ENCODE data around the gene CHKA. TPM values are rescaled to one million over a fixed set of nuclear protein-coding genes. Genes with fewer than 3 reads are reported as not detected.

CHKA gene
- total RNA-seq (10 to 100 TPM in 2 of 5 donors, 1 to 10 TPM in 3; 4.4 to 19.4 (median 7.6) TPM), total RNA-seq (4.3 to 64.2 (median 10.1) reads per million in 29 experiments)
- total RNA-seq (2013): 3.5 TPM

GRCh38 chr11:68121067-68121899 lies at the start of gene CHKA:
Gene CHKA, minus strand, starts transcription at chr11:68121388. Its CDS starts 211 bp downstream, at chr11:68121177.
- Mint-ChIP-seq H3K4me1 (peaks cover 9 to 11% (median 10%) of the 10 kb centered on the region in 3 donors), H3K4me3 (peak within 1 kb of the TSS; percentile 76 to 82 (median 81)), H3K9me3 (no peaks in the 10 kb centered on the region), H3K27ac (peak within 1 kb of the TSS in 1 of 2 donors; percentile 78), H3K36me3 (no peaks in the 10 kb centered on the region), H3K27me3 (no peaks in the 10 kb centered on the region)
- Histone ChIP-seq H3K4me3 (ENCODE audit: control insufficient read depth in 1 of 2, extremely low read depth in 1 of 2, low read length in 1 of 2) (peak within 1 kb of the TSS; percentile 66 to 68), H3K36me3 (ENCODE audit: control insufficient read depth in 2 of 2, extremely low read depth in 1 of 2, insufficient read depth in 1 of 2, low read length in 1 of 2) (no peaks in the 10 kb centered on the region), H3K27ac (ENCODE audit: low read length) (no peak within 1 kb of the TSS), H3K27me3 (replicated peaks in 1 of 2; ENCODE audit: control insufficient read depth in 2 of 2, extremely low read depth in 1 of 2, insufficient read depth in 2 of 2, low read length in 1 of 2) (peaks cover 0 to 3% of the 10 kb centered on the region in 2 experiments), H3K9me3 (no peaks in the 10 kb centered on the region), H3K4me1 (ENCODE audit: control insufficient read depth in 1 of 2, extremely low read depth in 1 of 2, insufficient read depth in 2 of 2, low read length in 2 of 2) (peaks cover 4 to 19% of the 10 kb centered on the region in 2 experiments)
- ChIA-PET CTCF (interaction anchor here in 1 of 2 donors (0.6 kb wide), 1 partner anchor 87 kb away, joined by 4 read pairs; no protein-coding TSS in a partner anchor), POLR2A (no interaction called here)
- DNase-seq (peak; percentile 59 to 91 (median 73)), ATAC-seq (replicated peaks in 1 of 4) (peak; percentile 84 to 94 (median 92))
- WGBS (ENCODE audit: insufficient coverage): under 1% methylated on average over 106 of the region's 107 CpGs

GRCh38 chr11:68169442-68169841 lies 48.3 kb upstream of the CHKA start:
- ChIA-PET CTCF (no interaction called here), POLR2A (no interaction called here)
- Histone ChIP-seq H3K4me1 (ENCODE audit: control insufficient read depth in 1 of 2, extremely low read depth in 1 of 2, insufficient read depth in 2 of 2, low read length in 2 of 2) (no peaks in the 10 kb centered on the region), H3K4me3 (ENCODE audit: control insufficient read depth in 1 of 2, extremely low read depth in 1 of 2, low read length in 1 of 2) (no peak overlapping the region), H3K36me3 (ENCODE audit: control insufficient read depth in 2 of 2, extremely low read depth in 1 of 2, insufficient read depth in 1 of 2, low read length in 1 of 2) (peaks cover 15 to 83% of the 10 kb centered on the region in 2 donors), H3K27ac (ENCODE audit: low read length) (no peak overlapping the region), H3K27me3 (replicated peaks in 1 of 2; ENCODE audit: control insufficient read depth in 2 of 2, extremely low read depth in 1 of 2, insufficient read depth in 2 of 2, low read length in 1 of 2) (no peaks in the 10 kb centered on the region), H3K9me3 (no peaks in the 10 kb centered on the region)
- Mint-ChIP-seq H3K4me3 (no peak overlapping the region), H3K27me3 (no peaks in the 10 kb centered on the region), H3K36me3 (peaks cover 41% of the 10 kb centered on the region), H3K4me1 (no peaks in the 10 kb centered on the region), H3K27ac (no peak overlapping the region), H3K9me3 (no peaks in the 10 kb centered on the region)
- DNase-seq: no peak
- ATAC-seq (replicated peaks in 1 of 4): no peak

GRCh38 chr11:68168694-68169093 lies 47.5 kb upstream of the CHKA start:
- CTCF ChIA-PET: no interaction called here
- Histone ChIP-seq H3K4me1 (ENCODE audit: control insufficient read depth in 1 of 2, extremely low read depth in 1 of 2, insufficient read depth in 2 of 2, low read length in 2 of 2) (no peaks in the 10 kb centered on the region), H3K27me3 (replicated peaks in 1 of 2; ENCODE audit: control insufficient read depth in 2 of 2, extremely low read depth in 1 of 2, insufficient read depth in 2 of 2, low read length in 1 of 2) (no peaks in the 10 kb centered on the region), H3K27ac (ENCODE audit: low read length) (no peak overlapping the region), H3K36me3 (ENCODE audit: control insufficient read depth in 2 of 2, extremely low read depth in 1 of 2, insufficient read depth in 1 of 2, low read length in 1 of 2) (peaks cover 15 to 79% of the 10 kb centered on the region in 2 donors), H3K4me3 (ENCODE audit: control insufficient read depth in 1 of 2, extremely low read depth in 1 of 2, low read length in 1 of 2) (no peak overlapping the region), H3K9me3 (no peaks in the 10 kb centered on the region)
- 100% methylated on average over 4 of the region's 5 CpGs for WGBS (ENCODE audit: insufficient coverage)
- Mint-ChIP-seq H3K27ac (no peak overlapping the region), H3K4me1 (no peaks in the 10 kb centered on the region), H3K27me3 (no peaks in the 10 kb centered on the region), H3K9me3 (no peaks in the 10 kb centered on the region), H3K36me3 (peaks cover 34% of the 10 kb centered on the region), H3K4me3 (no peak overlapping the region)
- DNase-seq (no peak), ATAC-seq (replicated peaks in 1 of 4) (no peak)
- POLR2A ChIA-PET: no interaction called here

GRCh38 chr11:68167474-68167873 lies 46.3 kb upstream of the CHKA start:
- POLR2A ChIA-PET: interaction anchor here in 1 of 2 donors (0.5 kb wide), 1 partner anchor 39 kb away, joined by 3 read pairs; no protein-coding TSS in a partner anchor

GRCh38 chr11:68166969-68167368 lies 45.8 kb upstream of the CHKA start:
- ATAC-seq (replicated peaks in 1 of 4): no peak
- no peaks in the 10 kb centered on the region for H3K9me3 ChIP-seq
- H3K4me3 ChIP-seq (ENCODE audit: control insufficient read depth in 1 of 2, extremely low read depth in 1 of 2, low read length in 1 of 2): no peak overlapping the region
- Mint-ChIP-seq H3K4me1 (peaks cover 0 to 2% (median 0%) of the 10 kb centered on the region in 3 donors), H3K4me3 (no peak overlapping the region), H3K36me3 (peaks cover 42% of the 10 kb centered on the region), H3K27ac (no peak overlapping the region), H3K9me3 (no peaks in the 10 kb centered on the region), H3K27me3 (no peaks in the 10 kb centered on the region)
- DNase-seq: no peak
- no CpG with 5 or more reads among the region's 4 CpGs for WGBS (ENCODE audit: insufficient coverage)
- no peak overlapping the region for H3K27ac ChIP-seq (ENCODE audit: low read length)
- H3K27me3 ChIP-seq (replicated peaks in 1 of 2; ENCODE audit: control insufficient read depth in 2 of 2, extremely low read depth in 1 of 2, insufficient read depth in 2 of 2, low read length in 1 of 2): no peaks in the 10 kb centered on the region
- H3K36me3 ChIP-seq (ENCODE audit: control insufficient read depth in 2 of 2, extremely low read depth in 1 of 2, insufficient read depth in 1 of 2, low read length in 1 of 2): peaks cover 15 to 63% of the 10 kb centered on the region in 2 donors
- POLR2A ChIA-PET: no interaction called here
- no peaks in the 10 kb centered on the region for H3K4me1 ChIP-seq (ENCODE audit: control insufficient read depth in 1 of 2, extremely low read depth in 1 of 2, insufficient read depth in 2 of 2, low read length in 2 of 2)
- CTCF ChIA-PET: no interaction called here

More at GRCh38 chr11:68167474-68167873, 46.3 kb upstream of the CHKA start:
- Mint-ChIP-seq H3K27ac (no peak overlapping the region), H3K36me3 (peaks cover 39% of the 10 kb centered on the region), H3K4me1 (no peaks in the 10 kb centered on the region), H3K9me3 (no peaks in the 10 kb centered on the region), H3K4me3 (no peak overlapping the region), H3K27me3 (no peaks in the 10 kb centered on the region)
- no peaks in the 10 kb centered on the region for H3K4me1 ChIP-seq (ENCODE audit: control insufficient read depth in 1 of 2, extremely low read depth in 1 of 2, insufficient read depth in 2 of 2, low read length in 2 of 2)
- H3K36me3 ChIP-seq (ENCODE audit: control insufficient read depth in 2 of 2, extremely low read depth in 1 of 2, insufficient read depth in 1 of 2, low read length in 1 of 2): peaks cover 15 to 68% of the 10 kb centered on the region in 2 donors
- no peaks in the 10 kb centered on the region for H3K27me3 ChIP-seq (replicated peaks in 1 of 2; ENCODE audit: control insufficient read depth in 2 of 2, extremely low read depth in 1 of 2, insufficient read depth in 2 of 2, low read length in 1 of 2)
- no peak overlapping the region for H3K4me3 ChIP-seq (ENCODE audit: control insufficient read depth in 1 of 2, extremely low read depth in 1 of 2, low read length in 1 of 2)
- H3K27ac ChIP-seq (ENCODE audit: low read length): no peak overlapping the region
- H3K9me3 ChIP-seq: no peaks in the 10 kb centered on the region
- DNase-seq (no peak), ATAC-seq (replicated peaks in 1 of 4) (no peak)
- 100% methylated on average over 5 of the region's 6 CpGs for WGBS (ENCODE audit: insufficient coverage)
- CTCF ChIA-PET: no interaction called here

GRCh38 chr11:68165601-68166000 lies 44.4 kb upstream of the CHKA start:
- no peaks in the 10 kb centered on the region for H3K27me3 Mint-ChIP-seq
- no peak overlapping the region for H3K4me3 Mint-ChIP-seq
- POLR2A ChIA-PET: no interaction called here
- DNase-seq: no peak
- H3K36me3 Mint-ChIP-seq: peaks cover 44% of the 10 kb centered on the region
- peaks cover 0 to 7% (median 0%) of the 10 kb centered on the region in 3 donors for H3K4me1 Mint-ChIP-seq
- no peak overlapping the region for H3K27ac Mint-ChIP-seq
- CTCF ChIA-PET: no interaction called here
- Histone ChIP-seq H3K27ac (ENCODE audit: low read length) (no peak overlapping the region), H3K27me3 (replicated peaks in 1 of 2; ENCODE audit: control insufficient read depth in 2 of 2, extremely low read depth in 1 of 2, insufficient read depth in 2 of 2, low read length in 1 of 2) (no peaks in the 10 kb centered on the region), H3K4me1 (ENCODE audit: control insufficient read depth in 1 of 2, extremely low read depth in 1 of 2, insufficient read depth in 2 of 2, low read length in 2 of 2) (no peaks in the 10 kb centered on the region), H3K36me3 (ENCODE audit: control insufficient read depth in 2 of 2, extremely low read depth in 1 of 2, insufficient read depth in 1 of 2, low read length in 1 of 2) (peaks cover 15 to 52% of the 10 kb centered on the region in 2 donors), H3K4me3 (ENCODE audit: control insufficient read depth in 1 of 2, extremely low read depth in 1 of 2, low read length in 1 of 2) (no peak overlapping the region), H3K9me3 (no peaks in the 10 kb centered on the region)
- WGBS (ENCODE audit: insufficient coverage): 100% methylated on average over 3 of the region's 4 CpGs
- H3K9me3 Mint-ChIP-seq: no peaks in the 10 kb centered on the region
- no peak for ATAC-seq (replicated peaks in 1 of 4)
